Neural progenitor cell (in vitro differentiated cells): ENCODE measurements around the gene GABRG3.

Experiments used
- EZH2 ChIP-seq: fragments of 200-600 bp; sonication (generic); IDR thresholded peaks from 2 replicates; pipeline ENCODE4 v1.6.1; 2017; ENCODE audit warnings: antibody characterized with exemption, mild to moderate bottlenecking, moderate library complexity
- TF ChIP-seq, protein P1 (sequence below): fragments of 200-600 bp; sonication (generic); IDR thresholded peaks from 2 replicates; pipeline ENCODE4 v1.5.1; 2017; ENCODE audit warnings: antibody characterized with exemption, mild to moderate bottlenecking

DNA sequence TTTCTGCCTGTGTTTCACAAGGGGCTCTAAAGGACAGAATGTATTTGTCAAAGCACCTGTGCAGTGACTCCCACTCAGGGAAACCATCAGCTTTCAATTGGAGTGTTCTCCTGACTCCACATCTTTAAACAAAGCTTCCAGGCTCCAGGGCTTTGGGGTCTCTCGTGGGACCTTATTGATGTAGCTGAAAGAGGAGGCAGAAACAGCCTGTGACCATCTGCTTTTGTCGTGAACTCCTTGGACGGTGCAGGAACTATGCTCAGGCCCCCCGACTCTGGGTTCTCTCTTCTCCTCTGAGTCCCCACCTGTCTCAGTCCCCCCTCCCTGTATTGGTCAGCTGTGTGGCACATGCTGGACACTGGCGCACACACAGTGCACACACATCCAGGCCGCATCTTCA, 486.8 kb downstream of the GABRG3 start:
- TF ChIP-seq, protein P1, sequence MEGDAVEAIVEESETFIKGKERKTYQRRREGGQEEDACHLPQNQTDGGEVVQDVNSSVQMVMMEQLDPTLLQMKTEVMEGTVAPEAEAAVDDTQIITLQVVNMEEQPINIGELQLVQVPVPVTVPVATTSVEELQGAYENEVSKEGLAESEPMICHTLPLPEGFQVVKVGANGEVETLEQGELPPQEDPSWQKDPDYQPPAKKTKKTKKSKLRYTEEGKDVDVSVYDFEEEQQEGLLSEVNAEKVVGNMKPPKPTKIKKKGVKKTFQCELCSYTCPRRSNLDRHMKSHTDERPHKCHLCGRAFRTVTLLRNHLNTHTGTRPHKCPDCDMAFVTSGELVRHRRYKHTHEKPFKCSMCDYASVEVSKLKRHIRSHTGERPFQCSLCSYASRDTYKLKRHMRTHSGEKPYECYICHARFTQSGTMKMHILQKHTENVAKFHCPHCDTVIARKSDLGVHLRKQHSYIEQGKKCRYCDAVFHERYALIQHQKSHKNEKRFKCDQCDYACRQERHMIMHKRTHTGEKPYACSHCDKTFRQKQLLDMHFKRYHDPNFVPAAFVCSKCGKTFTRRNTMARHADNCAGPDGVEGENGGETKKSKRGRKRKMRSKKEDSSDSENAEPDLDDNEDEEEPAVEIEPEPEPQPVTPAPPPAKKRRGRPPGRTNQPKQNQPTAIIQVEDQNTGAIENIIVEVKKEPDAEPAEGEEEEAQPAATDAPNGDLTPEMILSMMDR, result no peak
- no peak for TF ChIP-seq EZH2
